D721Med (cell line): ENCODE measurements around the gene ZDHHC13.

Source experiments
- DNase-seq: peaks from one replicate; pipeline ENCODE4 v3.0.0; 2011; ENCODE audit warnings: low spot score; ENCODE audit not compliant: insufficient read length
- FAIRE-seq: peaks from 2 replicates; lab custom pipeline; 2011; peaks lifted over from hg19 to GRCh38; lab: Jason Lieb, UNC
- TF ChIP-seq, protein P1 (sequence below): IDR thresholded peaks from 2 replicates; pipeline ENCODE4 v1.5.1; 2012; ENCODE audit warnings: mild to moderate bottlenecking, control low read depth; ENCODE audit not compliant: insufficient read depth; ENCODE audit errors: missing control alignments

Gene ZDHHC13

DNA sequence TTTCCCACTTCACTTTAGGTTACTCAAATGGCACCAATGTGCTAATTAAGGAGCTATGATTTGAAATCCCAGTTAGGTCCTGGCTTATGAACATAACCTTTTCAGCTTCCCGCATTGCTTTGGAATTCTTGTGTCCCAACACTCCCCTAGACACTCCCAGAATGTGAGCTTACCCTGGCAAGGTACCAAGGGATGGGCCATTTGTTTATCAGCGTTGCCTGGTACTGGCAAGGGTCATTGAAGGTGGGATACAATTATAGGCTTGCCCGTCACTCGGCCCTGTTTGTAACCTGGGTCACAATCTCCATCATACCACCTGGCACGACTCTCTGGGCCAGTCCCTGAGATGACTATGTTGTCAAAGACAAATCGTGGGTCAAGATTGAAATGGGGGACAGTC is 79.5 kb downstream of the ZDHHC13 start:
- no peak for FAIRE-seq

DNA sequence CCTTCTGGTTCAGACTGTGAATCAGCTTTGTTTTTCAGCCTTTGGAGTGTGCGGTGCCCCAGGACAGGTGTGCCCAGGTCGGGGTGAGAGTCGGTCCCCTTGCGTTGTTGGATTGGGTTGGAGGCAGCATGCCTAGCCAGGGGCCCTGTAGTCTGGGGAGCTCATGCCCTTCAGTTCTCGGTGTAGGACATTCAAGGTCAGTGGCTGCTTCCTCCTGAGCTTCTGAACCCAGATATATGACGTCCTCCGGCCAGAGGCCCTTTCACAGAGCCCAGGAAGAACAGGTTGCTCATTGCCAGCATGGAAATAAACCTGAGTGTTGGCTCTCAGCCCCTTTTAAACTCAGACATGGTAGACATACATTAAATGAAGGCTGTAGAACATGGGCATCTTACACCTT is 82.1 kb downstream of the ZDHHC13 start:
- FAIRE-seq (no peak), DNase-seq (no peak)

More for the DNA sequence above, 79.5 kb downstream of the ZDHHC13 start:
- TF ChIP-seq, protein P1, sequence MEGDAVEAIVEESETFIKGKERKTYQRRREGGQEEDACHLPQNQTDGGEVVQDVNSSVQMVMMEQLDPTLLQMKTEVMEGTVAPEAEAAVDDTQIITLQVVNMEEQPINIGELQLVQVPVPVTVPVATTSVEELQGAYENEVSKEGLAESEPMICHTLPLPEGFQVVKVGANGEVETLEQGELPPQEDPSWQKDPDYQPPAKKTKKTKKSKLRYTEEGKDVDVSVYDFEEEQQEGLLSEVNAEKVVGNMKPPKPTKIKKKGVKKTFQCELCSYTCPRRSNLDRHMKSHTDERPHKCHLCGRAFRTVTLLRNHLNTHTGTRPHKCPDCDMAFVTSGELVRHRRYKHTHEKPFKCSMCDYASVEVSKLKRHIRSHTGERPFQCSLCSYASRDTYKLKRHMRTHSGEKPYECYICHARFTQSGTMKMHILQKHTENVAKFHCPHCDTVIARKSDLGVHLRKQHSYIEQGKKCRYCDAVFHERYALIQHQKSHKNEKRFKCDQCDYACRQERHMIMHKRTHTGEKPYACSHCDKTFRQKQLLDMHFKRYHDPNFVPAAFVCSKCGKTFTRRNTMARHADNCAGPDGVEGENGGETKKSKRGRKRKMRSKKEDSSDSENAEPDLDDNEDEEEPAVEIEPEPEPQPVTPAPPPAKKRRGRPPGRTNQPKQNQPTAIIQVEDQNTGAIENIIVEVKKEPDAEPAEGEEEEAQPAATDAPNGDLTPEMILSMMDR = no peak
- no peak for DNase-seq

DNA sequence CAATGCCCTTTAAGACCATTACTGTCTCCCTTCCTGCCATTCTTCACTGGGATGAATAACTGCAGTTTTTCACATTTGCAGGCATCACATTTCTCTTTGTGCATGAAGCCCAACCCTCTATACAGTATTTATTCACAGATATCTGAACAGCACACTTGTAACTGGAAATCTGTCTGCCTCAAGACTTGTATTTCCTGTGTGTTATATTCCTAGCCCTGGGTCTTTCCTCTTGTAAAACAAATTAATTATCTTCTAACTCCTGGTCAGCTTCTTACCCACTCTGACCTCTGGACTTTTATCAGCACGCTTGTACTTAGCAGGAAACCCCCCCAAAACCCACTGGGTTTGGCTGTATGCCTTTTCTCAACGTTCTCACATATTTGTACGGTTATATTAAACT is 82.8 kb downstream of the ZDHHC13 start:
- FAIRE-seq (no peak), DNase-seq (no peak)
- TF ChIP-seq, protein P1 = no peak

More for the DNA sequence above, 82.1 kb downstream of the ZDHHC13 start:
- TF ChIP-seq, protein P1 = no peak

DNA sequence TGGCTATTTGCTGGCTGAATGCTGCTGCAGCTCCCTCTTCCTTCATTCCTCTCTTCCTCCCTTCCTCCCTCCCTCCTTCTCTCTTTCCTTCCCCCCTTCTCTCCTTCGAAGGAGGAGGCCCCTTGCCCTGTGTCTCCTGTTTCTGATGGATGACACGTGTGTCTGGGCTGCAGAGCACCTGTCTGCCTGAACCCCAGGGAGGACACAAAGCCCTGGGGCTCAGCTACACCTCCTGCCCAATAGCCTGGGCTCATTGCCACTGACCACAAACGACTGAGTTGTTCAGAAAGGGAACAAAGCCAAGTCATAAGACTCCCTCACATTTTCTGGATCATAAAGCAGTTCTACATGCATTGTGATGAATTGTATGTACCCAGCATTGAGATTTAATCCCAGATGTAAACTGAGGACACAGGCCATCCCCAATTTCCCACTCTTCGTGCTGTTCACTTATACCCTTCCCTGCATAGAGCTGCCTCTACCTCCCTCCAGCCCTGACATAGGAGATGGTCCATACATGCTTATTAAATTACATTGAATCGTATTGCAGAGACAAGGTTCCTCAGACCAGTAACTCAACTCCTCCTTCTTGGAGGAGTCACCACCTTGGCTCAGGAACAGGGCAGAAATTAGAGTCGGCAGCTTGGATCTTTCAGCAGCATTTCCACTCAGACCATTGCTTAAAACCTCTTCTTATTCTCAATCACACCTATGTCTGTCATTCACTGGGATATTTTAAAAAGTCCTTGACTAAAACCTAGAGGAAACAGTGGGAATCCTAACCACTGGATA is 83.6 kb downstream of the ZDHHC13 start:
- TF ChIP-seq, protein P1 = no peak
- no peak for FAIRE-seq

DNA sequence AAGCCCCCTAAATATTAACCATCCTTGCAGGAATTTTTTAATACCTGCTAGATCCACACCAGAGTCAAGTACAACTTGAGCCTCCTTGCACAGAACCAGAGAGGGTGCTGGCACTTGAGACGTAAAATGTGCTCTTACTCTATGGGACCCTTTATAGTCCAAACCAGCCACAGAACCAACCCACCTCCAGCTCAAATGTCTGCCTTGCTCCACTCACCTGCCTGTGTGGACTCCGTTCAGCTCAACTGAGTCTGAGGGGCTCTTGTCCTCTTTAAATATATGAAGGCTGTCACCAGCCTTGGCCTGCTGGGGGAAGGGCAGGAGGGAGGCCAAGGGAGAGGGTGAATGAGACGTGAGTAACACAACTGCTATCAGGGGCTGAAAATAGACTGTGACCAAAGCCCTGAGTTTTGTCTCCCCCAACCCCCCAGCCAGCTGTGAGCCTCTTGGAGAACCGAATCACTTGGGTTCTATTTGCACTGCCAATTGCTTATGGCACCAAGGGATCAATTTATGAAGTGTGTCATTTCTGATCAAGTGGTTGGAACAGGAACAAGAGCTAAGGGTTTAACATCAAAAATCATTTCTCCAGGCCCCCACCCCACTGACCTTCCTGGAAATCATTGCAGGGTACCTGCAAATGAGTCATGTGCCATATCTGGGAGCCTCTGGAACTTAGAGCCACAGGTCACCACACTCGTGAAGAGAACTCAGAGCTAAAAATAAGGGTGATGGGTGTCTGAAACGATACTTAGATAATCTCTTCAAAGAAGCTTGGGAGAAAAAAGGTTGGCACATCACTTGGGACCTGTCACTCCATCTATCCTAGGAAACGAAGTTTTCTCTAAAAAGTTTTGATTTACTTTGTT is 85.0 kb downstream of the ZDHHC13 start, which contains the start of gene CSRP3:
Gene CSRP3, minus strand, starts transcription at position 247 of the 869 bp plus-strand sequence. CDS start 9,535 bp downstream, outside the sequence.
- FAIRE-seq = no peak
- DNase-seq = no peak
- TF ChIP-seq, protein P1 = no peak

More for the DNA sequence above, 83.6 kb downstream of the ZDHHC13 start:
- DNase-seq = no peak

DNA sequence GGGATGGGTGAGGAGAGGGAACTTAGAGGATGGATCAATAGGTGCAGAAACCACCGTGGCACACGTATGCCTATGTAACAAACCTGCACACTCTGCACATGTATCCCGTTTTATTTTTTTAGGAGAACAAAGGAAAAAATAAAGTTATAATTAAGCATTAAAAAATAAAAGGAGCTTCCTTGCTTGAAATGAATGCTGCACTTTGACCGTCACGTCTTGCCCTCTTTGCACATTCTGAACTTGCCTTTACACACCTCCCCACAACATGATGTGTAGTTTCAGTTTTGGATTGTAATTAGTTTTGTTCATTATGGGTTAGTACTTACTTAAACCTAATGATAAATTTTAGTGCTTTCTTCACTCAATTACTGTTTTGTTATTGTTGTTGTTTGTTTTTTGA is 87.9 kb downstream of the ZDHHC13 start:
- no peak for FAIRE-seq
- no peak for DNase-seq
- TF ChIP-seq, protein P1 = no peak
